IPS-18c (cell line): ENCODE data around the gene ME3.

Source experiments
- H3K4me3 ChIP-seq: 2 replicates; pipeline ENCODE4 v1.7.0; 2013; ENCODE audit warnings: low read depth, mild to moderate bottlenecking, low read length, moderate library complexity; ENCODE audit not compliant: insufficient read depth
- H3K9me3 ChIP-seq: one replicate; pipeline ENCODE4 v1.6.1; 2013; ENCODE audit warnings: mild to moderate bottlenecking, low read length, moderate library complexity; ENCODE audit not compliant: control insufficient read depth, insufficient read depth

The ME3 gene

DNA sequence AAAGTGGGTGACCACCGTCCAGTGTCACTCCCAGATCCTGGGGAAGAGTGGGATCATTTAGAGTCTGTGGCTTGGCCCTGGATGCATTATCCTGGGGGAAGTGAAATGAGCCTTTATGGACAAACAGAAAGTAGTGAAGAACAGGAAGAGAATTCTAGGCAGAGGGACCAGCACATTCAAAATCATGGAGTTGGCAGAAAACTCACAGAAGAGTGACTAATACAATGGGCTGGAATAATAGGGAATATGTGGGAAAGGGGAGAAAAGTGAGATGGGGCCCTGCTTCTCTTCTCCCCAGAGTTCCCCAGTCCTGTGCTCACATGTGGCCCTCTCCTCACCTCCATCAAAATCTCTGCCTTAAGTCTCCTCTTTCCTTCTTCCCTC is 213.4 kb downstream of the ME3 start:
- no peak overlapping the region for H3K4me3 ChIP-seq
- H3K9me3 ChIP-seq: no peaks in the 10 kb centered on the region

DNA sequence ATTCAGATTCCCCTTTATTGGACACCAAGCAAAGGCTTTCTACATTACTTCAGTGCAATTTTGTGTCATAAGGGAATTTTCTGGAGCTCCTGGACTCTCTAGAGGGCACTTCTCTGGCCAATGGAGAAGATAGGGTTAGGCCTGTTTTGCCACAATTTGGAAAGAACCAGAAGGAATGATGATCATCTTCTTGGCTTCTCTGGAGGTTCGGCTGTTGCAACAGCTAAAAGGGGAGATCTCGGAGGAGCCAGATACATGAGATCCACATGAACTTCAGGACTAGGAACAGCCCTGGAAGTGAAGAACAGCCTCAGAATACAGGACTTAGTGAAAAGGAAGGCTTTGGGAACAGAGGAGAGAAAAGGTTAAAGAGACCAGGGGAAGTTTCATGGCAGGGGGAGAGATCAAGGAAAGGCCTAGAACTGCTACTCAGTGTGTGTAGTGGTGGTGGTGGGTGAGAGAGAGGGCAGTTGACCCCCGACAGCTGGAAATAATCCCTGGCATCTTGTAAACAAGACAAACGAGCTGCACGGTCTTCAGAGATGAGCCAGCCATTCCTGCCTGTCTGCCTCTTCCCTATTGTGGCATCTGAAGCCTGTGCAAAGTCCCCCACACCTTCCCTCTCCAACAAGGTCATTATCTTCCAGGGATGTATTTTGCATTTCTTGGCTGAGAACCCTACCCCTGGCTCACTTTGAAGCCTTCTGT is 214.0 kb downstream of the ME3 start:
- Histone ChIP-seq H3K4me3 (no peak overlapping the region), H3K9me3 (no peaks in the 10 kb centered on the region)

DNA sequence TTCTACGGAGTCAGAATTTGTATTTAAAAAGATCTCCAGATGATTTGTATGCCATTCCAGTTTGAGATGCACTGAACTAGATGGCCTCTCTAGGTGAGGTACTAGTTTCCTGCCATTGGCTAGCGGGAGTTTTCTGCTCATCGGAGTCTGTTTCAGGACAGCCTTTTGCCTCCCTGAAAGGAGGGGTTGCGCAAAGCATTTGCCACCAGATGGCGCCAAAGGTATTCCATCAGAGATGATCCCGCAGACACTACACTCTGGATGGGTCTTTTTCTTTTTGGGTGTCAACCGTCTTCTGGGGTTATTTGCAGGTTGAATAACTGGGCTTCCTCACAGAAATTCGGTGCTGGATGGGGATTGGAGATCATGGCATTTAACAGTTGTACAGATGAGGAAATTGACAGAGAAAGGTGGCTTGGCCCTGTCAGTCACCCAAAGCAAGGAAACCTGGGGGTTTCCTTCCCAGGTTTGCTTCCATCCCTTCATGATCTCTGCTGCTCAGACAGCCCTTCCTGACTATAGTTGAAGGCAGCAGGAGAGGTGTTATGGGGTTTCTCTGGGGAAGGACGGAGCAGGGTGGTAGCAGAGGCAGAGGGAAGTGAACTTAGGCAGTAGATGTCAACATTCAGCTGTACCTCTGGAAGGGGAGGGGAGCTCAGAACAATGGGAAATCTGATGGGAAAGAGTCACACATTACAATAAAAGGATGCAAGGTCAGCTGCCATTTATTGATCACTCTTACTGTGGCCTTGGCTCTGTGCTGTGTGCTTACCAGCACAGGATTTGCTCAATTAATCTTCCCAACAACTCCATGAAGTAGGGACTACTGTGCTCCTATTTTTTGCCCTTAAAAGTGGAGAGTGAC is 216.1 kb downstream of the ME3 start:
- H3K4me3 ChIP-seq: no peak overlapping the region
- H3K9me3 ChIP-seq: no peaks in the 10 kb centered on the region

DNA sequence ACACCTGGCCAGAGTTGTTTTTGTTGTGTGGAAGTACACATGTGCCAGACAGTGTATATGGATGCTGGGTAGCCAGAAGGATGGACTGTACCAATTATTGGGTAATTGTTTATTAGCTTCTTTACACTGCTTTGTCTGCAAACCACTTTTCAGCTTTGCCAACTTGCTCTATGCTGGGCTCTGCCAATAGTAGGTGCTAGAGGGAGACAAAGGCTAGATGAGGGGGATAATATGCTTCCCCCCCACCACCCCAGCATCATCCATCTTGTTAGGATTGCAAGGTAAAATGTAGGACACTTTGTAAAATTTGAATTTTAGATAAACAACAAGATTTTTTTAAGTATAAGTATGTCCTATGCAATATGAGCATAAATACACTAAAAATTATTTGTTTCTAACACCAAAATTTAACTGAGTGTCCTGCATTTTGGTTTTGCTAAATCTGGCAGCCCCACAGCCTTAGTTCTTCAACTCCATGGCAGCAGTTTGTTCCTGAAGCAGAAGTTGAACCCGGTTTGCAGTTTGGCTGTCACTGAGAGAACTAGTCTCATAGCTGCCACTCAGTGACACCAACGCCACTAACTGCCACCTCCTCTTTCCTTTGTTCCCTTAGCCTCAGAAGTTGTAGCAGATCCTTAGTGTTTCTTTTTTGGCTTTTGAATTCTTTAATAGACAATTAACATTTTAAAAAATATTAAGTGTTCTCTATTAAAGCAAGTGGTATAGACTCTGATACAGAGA is 219.0 kb downstream of the ME3 start:
- H3K4me3 ChIP-seq: no peak overlapping the region
- no peaks in the 10 kb centered on the region for H3K9me3 ChIP-seq

DNA sequence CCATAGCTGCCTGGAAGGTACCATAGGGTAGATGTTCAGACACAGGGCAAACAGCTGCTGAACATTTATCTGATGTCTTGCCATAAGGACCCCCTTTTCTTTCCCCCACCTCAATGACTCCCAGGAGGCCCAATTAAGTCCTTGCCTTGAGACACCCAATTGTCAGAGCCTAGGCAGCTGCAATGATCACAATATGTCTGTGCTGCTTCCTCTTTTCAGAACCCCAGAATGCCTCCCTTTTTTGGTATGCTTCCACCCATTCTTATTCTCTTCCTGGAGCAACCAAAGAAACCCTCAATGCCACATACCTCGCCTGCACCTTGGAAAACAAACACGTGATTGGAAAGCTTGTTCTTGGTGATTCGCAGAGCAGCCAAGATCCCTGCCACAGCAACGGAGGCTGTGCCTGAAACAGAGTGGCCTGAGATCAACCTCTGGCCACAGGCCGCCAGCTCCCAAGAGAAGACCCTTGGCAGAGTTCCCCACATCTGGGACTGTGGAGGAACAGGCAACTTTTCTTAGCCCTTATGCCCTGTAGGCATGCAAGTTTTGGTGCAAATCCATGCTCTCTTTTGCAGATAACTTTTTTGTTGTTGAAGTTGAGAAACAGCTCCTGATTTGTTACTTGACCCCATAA is 222.3 kb downstream of the ME3 start:
- no peaks in the 10 kb centered on the region for H3K9me3 ChIP-seq

DNA sequence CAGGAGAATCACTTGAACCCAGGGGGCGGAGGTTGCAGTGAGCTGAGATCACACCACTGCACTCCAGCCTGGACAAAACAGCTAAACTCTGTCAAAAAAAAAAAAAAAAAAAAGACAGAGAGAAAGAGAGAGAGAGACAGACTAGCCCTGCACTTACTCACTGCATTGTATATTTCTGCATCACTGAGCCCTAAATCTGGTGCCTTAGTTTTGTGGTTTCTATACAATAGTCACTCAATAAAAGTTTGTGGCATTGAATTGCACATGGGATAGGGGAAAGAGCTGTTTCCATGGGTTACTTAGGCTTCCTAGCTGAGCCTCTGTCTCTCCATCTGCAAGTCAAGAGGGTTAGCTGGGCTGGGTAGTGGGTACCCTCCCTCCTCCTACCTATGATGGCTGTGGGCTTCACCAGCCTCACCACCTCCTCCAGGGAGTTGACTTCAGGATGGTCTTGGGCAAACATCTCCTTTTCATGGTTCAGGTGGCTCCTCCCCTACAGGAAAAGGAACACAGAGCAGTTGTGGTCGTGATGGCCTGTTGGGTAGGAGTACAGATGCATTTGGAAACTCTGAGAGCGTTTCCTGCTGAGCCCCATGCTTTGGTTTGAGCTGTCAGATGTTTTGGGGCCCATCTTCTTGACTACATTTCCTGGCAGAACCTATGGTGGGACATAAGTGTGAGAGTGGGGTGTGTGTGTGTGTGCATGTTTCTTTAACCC is 224.5 kb downstream of the ME3 start:
- no peaks in the 10 kb centered on the region for H3K9me3 ChIP-seq
- H3K4me3 ChIP-seq: no peak overlapping the region

More for the DNA sequence above, 222.3 kb downstream of the ME3 start:
- H3K4me3 ChIP-seq: no peak overlapping the region

DNA sequence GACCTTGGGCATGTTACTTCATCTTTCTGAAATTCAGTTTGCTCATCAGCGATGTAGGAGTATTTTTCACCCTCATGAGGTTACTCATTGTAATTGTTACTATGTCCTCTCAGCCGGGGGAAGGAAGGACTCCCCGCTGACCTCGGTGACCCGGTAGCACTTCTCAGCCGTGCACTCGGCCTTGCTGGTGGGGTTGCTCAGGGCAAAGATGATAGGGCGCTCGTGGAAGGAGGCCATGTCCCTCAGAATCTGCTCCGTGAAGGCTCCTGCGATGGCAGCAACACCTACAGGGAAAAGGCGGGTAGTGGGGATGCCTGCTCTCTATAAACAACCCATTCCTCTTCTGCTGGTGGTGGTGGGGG is 225.5 kb downstream of the ME3 start:
- H3K4me3 ChIP-seq: no peak overlapping the region
- no peaks in the 10 kb centered on the region for H3K9me3 ChIP-seq

DNA sequence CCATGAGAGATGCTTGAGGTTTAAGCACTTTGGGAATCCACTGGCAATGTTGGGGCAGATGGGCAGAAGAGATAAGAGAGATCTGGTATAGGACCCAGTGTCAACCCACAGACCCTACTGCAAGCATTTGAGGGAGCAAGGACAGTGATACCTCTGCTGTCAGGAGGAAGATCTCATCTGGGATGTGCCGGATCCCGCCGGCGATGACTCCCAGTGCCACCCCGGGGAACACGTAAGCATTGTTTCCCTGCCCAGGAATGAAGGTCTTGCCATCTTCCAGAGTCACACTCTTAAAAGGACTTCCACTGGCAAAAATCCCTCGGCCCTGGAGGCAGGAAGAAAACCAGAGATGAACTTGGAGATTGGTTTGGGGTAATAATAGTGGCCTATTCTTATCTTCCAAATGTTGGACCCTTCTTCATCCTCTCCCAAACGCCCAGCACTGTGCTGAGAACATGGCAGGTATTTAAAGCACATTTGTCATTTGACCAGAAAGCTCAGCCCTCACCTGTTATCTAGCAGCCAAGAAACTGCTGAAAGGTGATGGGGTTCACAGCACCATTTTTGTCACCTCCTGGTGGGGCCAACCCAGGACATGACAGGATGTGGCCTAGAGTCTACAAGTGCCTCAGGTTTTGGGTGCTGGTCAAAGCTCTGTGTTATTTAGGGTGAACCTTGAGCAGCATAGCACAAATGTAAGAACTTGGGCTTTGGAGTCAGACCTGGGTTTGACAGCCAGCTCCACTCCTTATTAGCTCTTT is 226.1 kb downstream of the ME3 start:
- Histone ChIP-seq H3K9me3 (no peaks in the 10 kb centered on the region), H3K4me3 (no peak overlapping the region)

DNA sequence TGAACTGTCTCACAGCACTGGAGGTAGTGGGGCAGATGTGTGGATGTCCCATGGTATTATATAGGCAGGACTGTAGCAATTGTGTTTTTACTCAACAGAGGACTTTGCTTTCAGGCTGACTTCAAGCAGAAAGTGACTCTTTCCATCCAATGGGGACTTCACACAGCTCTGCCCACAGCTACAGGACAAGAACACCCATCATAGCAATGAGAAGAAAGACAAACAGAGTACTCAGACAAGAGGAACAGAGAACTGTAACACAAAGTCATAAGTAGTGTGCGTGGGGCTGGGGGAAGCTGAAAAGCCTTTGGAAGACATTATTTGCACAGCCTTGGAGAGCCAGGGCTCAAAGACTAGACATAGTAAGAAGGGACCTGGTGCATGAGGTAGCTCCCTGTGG is 227.4 kb downstream of the ME3 start:
- H3K4me3 ChIP-seq: no peak overlapping the region
- no peaks in the 10 kb centered on the region for H3K9me3 ChIP-seq

DNA sequence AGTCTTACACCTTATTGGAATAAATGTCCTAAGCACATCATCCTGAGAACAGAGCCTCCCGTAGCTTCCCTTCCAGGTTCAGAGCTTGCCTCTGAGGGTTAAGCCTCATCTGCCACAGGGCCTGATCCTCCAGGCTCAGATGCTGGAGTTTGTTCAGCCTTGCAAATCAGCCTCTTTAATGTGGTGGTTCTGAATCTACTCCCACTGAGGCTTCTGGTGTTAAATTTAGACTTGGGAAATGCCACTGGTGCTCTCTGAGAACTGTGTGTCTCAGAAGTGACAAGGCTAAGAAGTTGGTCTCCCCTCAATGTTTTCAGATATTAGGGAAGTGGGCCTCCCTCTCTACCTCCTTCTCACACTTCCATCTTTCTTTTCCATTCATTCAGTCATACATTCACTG is 229.0 kb downstream of the ME3 start:
- Histone ChIP-seq H3K4me3 (no peak overlapping the region), H3K9me3 (no peaks in the 10 kb centered on the region)

DNA sequence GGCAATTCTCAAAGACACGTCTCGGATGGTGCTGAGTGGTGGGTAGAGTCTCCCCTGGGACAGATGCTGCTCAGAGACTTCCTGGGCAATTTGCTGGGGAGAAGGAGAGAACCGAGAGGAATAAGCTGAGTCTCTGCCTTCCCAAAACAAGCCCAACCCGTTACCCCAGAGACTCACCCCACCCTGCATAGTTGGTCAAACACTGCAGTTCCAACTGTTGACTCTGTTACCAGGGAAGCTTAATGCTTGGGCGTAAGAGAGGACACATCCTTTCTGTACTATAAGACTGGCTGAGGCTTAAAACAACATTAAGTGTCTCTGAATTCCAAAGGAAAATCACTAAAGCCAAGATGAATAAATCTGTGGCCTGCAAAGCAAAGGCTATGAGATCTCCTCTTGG is 229.6 kb downstream of the ME3 start:
- Histone ChIP-seq H3K9me3 (no peaks in the 10 kb centered on the region), H3K4me3 (no peak overlapping the region)

DNA sequence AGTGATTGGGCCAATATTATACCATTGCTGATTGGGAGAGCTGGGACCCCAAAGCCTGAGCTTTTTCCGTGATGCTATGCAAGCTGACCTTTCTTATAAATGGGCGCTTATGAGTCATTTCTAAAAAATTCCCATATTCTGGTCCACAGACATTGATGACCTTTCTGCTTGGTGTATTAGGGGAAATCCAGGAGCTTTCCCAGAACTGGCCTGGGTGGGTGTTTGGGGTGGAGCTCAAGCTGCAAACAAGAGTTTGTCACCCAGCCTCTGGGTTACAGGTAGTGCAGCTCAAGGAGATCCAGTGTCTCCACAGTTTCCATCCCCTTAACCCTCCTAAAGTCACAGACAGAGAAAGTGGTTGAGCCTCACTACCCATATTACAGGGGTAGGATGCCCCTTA is 230.0 kb downstream of the ME3 start:
- no peak overlapping the region for H3K4me3 ChIP-seq
- H3K9me3 ChIP-seq: no peaks in the 10 kb centered on the region

DNA sequence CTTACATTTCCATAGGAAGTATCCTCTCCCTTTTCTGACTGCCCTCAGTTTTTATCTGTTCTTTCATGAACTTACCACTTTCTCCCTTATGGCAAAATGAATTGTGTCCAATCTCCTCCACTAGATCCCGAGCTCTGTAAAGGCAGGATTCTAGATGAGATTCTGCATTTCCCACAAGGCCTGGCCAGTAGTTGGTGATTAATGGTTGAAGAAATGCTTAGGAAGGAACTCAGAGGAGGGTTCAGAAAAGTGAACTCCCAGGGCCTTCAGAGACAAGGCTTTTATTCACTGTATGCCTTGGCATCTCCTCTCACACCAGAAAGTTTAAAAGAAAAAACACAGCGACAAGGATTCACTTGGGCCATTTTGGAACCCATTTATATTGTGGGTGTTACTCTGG is 231.6 kb downstream of the ME3 start:
- Histone ChIP-seq H3K4me3 (no peak overlapping the region), H3K9me3 (no peaks in the 10 kb centered on the region)

DNA sequence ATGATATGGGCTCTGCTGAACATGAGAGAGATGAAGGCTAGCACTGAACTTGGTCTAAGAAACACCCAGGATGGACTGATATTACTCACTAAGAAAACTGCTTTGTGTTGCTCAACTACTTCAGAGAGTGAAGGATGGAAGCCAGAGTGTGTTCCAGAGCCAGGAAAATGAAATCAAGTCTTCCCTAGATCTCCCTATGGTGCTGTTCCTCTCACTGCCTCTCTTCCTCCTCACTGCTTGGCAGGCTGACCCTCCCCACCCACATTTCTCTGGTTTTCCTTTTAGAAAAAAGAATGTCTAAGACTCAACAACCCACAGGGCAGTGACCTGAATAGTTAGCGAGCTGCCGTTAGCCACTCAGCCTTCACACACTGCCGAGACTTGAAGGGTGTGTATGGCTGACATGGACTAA is 232.1 kb downstream of the ME3 start:
- Histone ChIP-seq H3K4me3 (no peak overlapping the region), H3K9me3 (no peaks in the 10 kb centered on the region)

DNA sequence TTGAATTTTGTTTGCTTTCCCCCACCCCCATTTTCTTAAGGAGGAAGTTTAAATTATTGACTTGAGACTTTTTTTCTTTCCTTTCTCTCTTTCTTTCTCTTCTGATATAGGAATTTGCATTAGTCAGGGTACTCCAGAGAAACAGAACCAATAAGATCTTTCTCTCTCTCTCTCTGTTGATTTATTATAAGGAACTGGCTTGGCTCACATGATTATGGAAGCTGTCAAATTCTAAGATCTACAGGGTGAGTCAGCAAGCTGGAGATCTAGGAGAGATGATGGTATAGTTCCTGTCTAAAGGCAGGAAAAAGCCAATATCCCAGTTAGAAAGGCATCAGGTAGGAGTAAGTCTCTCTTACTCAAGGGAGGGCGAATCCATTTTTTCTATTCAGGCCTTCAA is 233.7 kb downstream of the ME3 start:
- Histone ChIP-seq H3K9me3 (no peaks in the 10 kb centered on the region), H3K4me3 (no peak overlapping the region)

DNA sequence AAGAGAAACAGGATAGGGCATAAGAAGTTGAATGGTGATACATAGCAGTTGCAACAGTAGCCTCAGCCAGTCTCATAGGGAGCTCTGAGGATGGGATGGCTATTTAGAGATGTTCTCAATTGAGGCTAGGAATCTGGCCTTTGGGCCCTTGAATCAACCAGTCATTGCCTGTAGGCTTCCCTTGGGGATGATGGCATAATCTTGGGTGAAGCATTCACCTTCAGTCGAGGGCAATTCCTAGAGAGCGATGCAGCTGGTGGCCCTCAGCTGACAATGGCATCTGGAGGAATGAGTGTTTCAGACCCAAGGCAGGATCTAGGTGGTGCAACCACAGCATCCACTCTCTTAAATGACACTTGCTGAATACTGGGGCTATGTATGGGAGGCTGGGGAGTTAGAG is 236.7 kb downstream of the ME3 start:
- Histone ChIP-seq H3K9me3 (peaks cover 3% of the 10 kb centered on the region), H3K4me3 (no peak overlapping the region)
